Hematopoietic multipotent progenitor cell treated with erythropoietin and hydrocortisone succinate and interleukin-3 and kit ligand, for 15 days (in vitro differentiated cells): ENCODE results near the gene EFEMP2.
"Not testable (repeated sequence)": the region's sequence is repeated elsewhere in the genome, so short reads cannot be mapped to it uniquely, and the experiment has no call there.

Experiments used
- DNase-seq: peaks from one replicate; pipeline ENCODE4 v3.0.0-alpha.2; 2015; ENCODE audit warnings: low spot score

EFEMP2 gene

DNA sequence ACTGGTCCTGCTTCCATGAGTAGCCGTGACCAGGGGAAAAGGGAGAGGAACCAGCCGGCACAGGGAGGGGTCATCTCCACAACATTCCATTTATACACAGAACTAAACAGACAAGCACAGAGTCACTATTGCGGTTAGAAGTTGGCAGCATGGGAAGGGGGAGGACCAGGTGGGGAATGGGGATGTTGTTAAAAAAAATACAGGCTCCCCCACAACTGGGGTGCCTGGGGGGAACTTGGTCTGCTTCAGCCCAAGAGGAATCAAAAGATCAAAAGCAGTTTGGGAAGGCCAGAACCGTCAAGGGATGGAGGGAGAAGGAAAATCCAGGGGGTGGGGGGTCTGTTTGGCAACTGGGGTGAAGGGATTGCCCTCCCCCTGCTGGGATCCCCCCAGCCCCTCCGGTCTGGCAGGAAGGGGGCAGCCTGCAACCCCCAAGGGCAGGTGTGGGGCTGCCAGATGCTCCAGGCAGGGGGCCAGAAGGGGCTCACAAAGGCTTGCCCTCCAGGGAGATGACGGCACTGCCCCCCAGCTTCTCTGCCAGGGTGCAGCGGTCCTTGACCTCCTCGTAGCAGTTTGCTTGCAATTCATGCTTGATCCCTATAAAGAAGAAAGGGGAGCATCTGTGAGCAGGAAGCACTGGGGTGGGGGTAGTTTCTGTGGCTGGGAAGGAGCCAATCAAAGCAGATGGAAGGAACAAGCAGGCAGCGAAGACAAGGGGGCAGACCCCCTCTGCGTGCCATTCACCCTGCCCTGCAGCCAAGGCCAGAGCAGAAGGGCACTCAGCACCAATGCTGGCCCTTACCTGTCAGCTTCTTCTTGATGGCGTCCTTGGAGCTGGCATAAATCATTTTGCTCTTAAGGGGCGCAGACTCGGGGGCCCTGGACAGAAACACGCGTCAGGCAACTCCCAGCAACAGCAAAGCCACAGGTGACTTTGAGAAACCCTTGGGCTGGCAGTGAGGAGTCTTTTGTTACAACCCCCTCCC is 17.5 kb downstream of the EFEMP2 start:
- no peak for DNase-seq

- no peak for DNase-seq
Observed at GRCh38 chr11:65854161-65854592, 18.4 kb downstream of the EFEMP2 start.

GRCh38 chr11:65853246-65853979 is 19.2 kb downstream of the EFEMP2 start:
- no peak for DNase-seq

DNA sequence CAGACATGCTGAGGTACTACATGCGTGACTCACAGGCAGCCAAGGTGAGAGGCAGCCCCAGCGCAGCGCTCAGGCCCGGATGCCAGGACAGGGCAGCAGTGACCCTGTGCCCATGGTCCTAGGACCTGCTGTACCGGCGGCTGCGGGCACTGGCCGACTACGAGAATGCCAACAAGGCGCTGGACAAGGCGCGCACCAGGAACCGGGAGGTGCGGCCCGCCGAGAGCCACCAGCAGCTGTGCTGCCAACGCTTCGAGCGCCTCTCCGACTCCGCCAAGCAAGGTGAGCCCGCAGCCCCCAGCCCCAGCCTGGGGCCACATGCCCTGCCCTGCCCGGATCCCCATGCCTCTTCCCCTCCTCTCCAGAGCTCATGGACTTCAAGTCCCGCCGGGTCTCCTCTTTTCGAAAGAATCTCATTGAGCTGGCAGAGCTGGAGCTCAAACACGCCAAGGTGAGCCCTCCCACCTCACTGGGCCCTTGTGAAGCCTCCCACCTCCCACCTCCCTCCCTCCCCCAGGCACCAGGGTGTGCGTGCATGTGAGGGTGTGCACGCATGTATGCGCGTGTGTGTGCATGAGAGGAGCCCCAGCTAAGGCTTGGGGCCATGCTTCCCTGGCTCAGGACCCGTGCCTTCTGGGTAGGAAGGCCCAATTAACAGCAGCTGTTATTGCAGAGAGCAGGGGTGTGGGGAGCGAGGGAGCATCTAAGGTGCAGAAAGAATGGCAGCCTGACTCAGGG is 19.9 kb downstream of the EFEMP2 start:
- DNase-seq = no peak

GRCh38 chr11:65851811-65852507 is 20.6 kb downstream of the EFEMP2 start:
- DNase-seq = no peak

DNA sequence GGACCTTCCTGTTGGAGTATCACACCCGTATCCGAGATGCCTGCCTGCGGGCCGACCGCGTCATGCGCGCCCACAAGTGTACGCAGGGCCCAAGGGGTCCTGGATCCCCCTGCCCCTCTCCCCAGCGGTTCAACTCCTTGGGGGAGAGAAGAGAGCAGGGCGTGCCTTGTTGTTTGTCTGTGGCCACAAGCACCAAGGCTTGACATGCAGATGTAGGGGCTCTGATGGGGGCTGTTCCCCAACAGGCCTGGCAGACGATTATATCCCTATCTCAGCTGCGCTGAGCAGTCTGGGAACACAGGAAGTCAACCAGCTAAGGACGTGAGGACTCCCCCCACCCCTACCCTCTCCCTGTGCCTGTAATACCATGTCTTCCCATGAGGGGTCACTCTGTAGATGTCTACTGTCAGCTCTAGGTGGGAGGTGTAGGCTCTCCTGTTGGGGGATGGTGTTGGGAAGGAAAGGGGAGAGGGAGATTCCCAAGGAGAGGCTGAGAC is 21.5 kb downstream of the EFEMP2 start:
- no peak for DNase-seq

DNA sequence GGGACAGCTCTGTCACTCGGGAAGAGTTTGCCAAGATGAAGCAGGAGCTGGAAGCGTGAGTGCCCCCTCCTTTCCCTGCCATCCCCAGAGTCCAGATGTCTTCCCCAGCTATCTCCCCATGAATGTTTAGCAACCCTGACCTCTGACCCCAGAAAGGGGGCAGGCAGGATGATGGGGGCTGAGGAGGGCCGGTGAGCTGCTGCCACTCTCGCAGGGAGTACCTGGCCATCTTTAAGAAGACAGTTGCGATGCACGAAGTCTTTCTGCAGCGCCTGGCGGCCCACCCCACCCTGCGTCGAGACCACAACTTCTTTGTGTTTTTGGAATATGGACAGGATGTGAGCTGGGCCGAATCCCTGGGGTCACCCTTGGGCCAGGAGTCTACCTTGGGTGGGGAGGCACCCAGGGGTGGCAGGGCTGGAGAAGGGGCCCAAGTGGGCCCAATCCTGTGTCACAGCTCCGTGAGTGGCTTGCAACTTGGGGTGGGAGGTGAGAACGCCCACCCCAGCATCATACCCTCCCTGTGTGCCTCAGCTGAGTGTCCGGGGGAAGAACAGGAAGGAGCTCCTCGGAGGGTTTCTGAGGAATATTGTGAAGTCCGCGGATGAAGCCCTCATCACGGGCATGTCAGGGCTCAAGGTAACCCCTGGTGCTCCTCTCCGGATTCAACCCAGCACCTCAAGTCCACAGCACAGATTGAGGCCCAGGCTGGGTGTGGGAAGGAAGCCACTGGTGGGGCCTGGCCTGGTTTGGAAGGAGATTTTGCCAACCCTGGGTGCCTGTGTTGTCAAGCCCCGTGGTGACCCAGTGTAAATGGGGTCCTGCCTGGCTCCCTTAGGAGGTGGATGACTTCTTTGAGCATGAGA is 22.1 kb downstream of the EFEMP2 start:
- no peak for DNase-seq

DNA sequence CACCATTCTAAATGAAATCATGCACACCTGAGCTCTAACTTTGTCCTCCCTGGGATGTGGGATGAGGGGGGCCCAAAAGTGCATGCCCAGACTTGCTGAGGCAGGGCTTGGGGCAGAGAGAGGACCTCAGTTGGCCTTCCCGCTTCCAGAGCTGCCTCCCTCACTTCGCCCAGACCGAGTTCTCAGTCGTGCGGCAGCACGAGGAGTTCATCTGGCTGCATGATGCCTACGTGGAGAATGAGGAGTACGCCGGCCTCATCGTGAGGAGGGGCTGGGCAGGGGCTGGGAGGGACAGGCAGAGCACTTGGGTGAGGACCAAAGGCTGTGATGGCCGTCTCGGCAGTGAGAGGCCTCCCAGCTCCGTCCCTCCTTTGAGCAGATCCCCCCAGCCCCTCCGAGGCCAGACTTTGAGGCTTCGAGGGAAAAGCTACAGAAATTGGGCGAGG is 22.8 kb downstream of the EFEMP2 start:
- no peak for DNase-seq

DNA sequence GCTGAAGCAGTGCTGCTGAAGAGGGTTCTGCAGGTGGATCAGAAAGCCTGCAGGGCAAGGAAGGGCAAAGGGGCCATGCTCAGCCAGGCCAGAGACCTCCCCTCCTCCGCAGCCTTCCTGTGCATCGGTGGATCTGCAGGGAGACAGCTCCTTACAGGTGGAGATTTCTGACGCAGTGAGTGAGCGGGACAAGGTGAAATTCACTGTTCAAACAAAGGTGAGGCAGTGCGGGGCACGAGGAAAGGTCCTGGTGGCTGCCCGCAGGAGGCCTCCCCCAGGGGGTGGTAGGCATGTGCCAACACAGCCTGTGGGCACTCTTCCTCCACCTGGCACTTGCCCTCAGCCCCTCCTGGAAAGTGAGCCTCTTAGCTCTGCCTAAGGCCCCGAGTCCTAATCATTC is 23.2 kb downstream of the EFEMP2 start:
- no peak for DNase-seq

DNA sequence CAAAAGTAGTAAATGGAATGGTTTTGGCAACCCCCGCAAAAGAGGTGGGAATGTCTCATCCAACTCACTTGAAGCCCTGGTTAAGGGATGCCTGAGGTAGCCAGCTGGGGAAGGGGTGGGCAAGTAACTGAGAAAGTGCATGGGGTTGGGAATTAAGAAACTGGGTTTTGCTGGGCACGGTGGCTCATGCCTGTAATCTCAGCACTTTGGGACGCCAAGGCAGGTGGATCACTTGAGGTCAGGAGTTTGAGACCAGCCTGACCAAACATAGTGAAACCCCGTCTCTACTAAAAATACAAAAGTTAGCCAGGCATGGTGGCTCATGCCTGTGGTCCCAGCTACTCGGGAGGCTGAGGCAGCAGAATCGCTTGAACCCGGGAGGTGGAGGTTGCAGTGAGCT is 23.9 kb downstream of the EFEMP2 start:
- DNase-seq = not testable (repeated sequence)

- no peak for DNase-seq
Observed at GRCh38 chr11:65847746-65848145, 24.9 kb downstream of the EFEMP2 start.

DNA sequence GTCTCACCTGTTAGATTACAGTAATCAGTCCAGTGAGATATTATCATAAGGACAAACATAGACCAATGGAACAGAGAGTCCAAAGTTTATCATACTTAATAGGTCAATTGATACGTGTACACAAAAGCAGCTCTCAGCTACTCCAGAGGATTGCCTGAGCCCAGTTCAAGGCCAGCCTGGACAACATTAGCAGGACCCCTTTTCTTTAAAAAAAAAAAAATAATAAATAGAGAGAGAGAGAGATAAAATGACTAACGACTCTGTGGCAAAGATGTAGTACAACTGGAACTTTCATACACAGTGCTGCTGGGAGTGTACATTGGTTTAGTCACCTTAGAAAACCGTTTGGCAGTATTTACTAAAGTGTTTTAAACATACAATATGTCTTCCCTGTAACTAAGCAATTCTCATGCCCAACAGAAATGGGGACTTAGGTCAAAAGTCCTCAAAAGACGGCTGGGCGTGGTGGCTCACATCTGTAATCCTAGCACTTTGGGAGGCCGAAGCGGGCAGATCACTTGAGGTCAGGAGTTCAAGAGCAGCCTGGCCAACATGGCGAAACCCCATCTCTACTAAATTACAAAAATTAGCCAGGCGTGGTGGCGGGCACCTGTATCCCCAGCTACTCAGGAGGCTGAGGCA is 28.2 kb downstream of the EFEMP2 start:
- DNase-seq = no peak

DNA sequence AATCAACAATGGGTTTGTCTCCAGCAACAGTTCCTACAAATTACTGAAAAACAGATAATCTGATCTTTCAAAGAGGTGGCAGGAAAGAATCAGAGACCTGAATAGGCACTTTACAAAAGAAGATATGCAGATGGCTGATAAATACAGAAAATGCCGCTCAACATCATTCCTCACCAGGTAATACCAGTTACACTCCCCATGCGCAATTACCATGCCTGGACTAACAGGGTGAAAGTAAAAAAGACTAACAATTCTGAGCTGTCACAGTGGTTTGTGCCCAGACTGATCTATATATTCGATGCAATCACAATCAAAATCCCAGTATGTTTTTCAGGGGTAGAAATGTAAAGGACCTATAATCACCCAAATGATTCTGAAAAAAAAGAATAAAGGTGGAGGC is 28.8 kb downstream of the EFEMP2 start:
- no peak for DNase-seq

GRCh38 chr11:65842144-65842543 is 30.5 kb downstream of the EFEMP2 start:
- no peak for DNase-seq

DNA sequence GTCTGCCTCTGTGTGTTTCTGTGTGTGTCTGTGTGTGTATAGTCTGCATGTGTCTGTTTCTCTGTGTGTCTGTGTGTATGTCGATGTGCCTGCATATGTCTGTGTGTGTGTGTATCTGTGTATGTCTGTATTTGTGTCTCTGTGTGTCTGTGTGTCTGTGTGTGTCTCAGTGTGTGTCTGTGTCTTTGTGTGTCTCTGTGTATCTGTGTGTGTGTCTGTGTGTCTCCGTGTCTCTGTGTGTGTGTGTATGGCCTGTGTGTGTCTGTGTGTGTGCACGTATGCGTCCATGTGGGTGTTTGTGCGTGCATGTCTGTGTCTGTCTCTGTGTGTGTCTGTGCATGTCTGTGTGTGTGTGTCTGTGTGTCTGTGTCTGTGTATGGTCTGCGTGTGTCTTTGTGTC is 38.4 kb downstream of the EFEMP2 start:
- DNase-seq = no peak

DNA sequence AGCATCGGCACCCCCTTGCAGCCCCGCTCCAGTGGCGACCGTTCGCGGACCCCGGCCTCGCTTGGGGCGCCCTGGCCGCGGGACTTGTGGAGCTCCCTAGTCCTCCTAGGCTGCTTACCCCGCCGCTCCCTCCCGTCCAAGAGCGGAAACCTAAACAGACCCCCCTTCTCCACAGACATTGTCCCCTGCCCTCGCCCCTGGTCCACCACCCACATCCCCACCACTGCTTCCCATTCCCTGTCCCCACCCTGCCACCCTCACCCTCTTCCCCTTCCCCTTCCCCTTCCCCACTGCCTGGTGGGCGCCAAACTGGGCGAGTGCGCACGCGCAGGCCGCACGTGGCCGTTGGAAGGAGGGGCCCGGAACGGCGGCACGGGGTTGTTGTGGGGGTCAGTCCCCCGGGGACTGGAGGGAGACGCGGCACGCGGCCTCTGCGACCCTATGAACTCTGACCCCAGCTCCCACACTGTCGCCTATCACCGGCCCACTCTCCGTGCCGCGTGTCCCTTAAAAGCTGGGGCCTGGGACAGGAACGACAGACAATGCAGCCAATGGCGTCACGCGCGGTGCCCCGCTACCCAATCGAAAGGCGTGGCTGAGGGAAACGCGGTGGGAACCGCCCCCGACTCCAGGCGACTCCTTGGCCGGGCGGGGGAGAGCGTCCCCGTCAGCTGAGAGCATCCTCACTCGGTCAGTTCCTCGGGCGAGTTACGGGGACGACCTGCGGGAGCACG is 39.1 kb downstream of the EFEMP2 start, which contains the start of gene SNX32:
TSS of gene SNX32 (plus strand) at position 667 of the 734 bp plus-strand sequence. CDS start 103 bp downstream, outside the sequence.
- DNase-seq = peak; percentile 93

DNA sequence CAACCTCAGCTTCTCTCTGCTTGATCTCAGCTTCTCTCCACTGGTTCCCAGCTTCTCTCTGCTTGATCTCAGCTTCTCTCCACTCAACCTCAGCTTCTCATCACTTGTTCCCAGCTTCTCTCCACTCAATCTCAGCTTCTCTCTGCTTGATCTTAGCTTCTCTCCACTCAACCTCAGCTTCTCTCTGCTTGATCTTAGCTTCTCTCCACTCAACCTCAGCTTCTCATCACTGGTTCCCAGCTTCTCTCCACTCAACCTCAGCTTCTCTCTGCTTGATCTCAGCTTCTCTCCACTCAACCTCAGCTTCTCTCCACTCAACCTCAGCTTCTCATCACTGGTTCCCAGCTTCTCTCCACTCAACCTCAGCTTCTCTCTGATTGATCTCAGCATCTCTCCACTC is 40.4 kb downstream of the EFEMP2 start:
- not testable (repeated sequence) for DNase-seq

DNA sequence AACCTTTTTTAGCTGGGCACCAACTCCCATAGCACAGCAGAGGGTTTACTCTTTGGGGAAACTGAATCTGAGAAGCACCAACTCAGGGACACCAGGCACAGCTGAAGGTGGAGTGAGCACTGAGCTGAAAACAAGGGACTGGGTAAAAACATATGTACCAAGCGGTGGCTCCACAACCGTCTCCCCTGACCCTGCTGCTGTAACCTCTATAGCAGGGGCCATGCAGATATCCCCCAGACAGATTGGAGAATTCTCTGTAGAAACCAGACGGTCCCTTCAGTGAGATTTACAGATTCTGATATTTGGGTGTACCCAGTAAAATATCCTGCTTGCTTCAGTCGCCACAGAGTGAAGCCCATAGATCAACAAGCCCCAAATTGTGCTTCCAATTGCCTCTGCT is 43.1 kb downstream of the EFEMP2 start:
- DNase-seq = no peak
